ENCODE data around the gene RFWD3. TPM values are rescaled to one million over a fixed set of nuclear protein-coding genes. Genes with fewer than 3 reads are reported as not detected.
A peak's percentile ranks its signal among the peaks of the same experiment; 100 is the strongest.

Gene RFWD3
- total RNA-seq, 1 donor from 2014 or later, result 23.0 TPM

DNA sequence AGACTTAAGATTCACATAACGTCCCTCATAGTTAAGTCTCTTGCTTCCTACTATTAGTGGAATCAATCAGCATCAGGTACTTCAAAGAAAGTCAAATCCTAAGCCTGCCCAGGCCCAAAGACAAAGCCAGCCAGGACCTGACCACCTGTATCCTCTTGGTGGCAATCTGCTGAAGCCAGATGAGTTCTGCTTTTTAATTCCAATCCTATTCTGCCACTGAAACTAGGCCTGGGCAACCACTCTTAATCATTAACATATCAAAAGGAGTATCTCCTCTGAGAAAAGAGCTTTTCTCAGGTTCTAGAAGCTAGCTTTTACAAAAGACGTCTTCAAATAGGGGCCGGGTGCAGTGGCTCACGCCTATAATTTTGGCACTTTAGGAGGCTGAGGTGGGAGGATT, 44.7 kb downstream of the RFWD3 start:
- DNase-seq (ENCODE audit: low read depth in 2 of 2), result no peak

GRCh38 chr16:74617206-74617788, 49.4 kb downstream of the RFWD3 start:
- peak in 1 of 2 donors; percentile 54 for DNase-seq (ENCODE audit: low read depth in 2 of 2)

- DNase-seq (ENCODE audit: low read depth in 2 of 2), result no peak
Observed at GRCh38 chr16:74611721-74612120, 55.0 kb downstream of the RFWD3 start.

- DNase-seq (ENCODE audit: low read depth in 2 of 2), result no peak
Observed at GRCh38 chr16:74608944-74609343, 57.7 kb downstream of the RFWD3 start.

DNA sequence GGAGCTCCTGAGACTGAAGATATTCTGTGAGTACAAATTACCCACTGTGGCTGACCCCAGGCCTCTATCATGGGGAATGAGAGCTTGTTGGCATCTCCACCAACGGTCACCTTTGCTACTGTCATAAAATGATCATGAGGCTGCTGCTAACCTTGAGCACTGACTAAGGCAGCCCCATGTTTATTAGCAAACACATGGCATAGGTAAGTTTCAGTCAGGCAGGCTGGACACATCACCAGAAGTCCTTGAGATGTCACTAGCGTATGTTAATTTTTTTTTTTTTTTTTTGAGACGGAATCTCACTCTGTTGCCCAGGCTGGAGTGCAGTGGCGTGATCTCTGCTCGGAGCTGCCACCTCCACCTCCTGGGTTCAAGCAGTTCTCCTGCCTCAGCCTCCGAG, 58.3 kb downstream of the RFWD3 start:
- no peak for DNase-seq (ENCODE audit: low read depth in 2 of 2)

DNA sequence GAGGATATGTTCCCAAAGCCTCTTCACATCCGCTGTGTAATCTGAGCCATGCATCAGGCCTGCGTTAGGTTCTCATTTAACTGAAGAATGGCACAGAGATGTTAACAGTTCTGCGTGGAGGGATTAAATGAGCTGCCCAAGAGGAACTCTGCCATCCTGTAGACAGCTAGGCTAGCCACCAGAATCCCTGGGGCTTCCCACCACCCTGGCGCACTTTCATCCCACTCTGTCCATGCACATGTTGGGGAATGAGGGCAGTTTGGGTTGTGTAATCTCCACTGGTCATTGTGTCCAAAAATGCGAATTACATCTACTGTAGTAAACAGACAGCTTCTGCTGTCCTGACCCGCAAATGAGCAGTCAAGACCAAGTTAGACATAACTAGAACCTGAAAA, 58.7 kb downstream of the RFWD3 start:
- no peak for DNase-seq (ENCODE audit: low read depth in 2 of 2)

GRCh38 chr16:74607310-74607961, 59.2 kb downstream of the RFWD3 start:
- no peak for DNase-seq (ENCODE audit: low read depth in 2 of 2)

GRCh38 chr16:74606521-74607309, 60.0 kb downstream of the RFWD3 start, which contains the start of gene GLG1:
GLG1 (minus strand) TSS chr16:74607114; CDS start chr16:74607094, 20 bp downstream.
- DNase-seq (ENCODE audit: low read depth in 2 of 2), result peak; percentile 74 to 94

DNA sequence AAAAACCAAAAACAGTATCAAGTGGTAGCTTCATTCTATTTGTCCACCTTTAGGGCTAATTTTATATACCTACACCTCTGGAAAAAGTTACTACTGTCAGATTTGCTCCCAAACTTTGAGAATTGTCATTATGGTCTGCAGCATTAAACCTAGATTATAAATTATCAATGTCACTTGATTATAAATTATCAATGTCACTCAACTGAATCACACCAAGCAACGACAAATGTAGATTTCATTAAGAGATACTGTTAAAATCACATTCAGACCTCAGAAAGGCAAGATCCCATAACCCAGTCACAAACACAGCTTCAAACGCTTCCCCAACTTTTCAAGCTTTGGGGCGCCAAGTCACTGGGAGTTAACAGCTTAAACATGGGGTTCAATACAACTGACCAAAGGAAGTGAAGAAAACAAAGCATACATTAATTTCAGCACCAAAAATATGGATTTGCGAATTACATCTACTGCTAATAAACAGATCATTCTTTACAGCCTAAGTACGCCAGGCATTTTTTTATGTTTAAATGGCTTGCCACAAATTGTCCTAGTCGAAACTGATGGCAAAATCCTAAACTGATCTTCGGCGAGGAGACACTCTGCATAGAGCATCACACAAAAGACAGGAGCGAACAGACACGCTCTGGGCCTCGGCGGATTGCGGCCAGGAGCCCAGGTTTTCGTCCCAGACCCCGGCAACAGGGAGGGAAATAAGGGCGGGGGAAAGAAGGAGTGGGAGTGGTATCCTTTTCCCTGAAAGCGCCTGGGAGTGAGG, 60.7 kb downstream of the RFWD3 start:
- DNase-seq (ENCODE audit: low read depth in 2 of 2), result no peak

DNA sequence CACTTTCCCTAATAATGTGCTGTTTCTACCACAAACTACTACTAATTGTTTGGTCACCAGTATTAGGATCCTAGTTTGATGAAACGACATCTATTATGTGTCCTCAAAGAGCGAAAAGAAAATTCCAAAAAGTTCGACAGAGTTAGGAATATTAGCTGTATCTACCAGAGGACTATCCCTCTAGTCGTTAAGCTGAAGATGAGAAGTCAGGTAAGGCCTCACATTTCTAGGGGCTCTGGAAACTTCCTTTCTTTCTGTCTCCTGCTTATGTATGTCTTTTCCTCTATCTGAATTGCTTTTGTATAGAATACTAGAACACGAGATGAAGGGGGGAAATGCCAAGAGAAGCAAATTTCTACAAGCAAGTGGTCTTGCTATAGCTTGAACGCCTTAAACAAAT, 61.3 kb downstream of the RFWD3 start:
- DNase-seq (ENCODE audit: low read depth in 2 of 2), result no peak

DNA sequence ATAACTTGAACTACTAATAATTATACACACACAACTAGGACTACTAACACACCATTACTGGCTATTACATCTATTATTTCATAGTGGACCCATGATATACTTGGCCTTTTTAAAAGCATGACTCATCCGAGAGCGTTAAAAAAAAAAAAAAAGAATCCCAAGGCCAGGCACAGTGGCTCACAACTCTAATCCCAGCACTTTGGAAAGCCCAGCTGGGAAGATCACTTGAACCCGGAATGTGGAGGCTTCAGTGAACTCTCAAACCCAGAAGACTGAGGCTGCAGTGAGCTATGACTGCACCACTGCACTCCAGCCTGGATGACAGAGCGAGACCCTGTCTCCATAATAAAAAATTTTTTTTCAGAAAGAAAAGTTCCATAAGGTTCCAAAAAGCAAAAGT, 62.8 kb downstream of the RFWD3 start:
- peak in 1 of 2 donors; percentile 58 for DNase-seq (ENCODE audit: low read depth in 2 of 2)

- no peak for DNase-seq (ENCODE audit: low read depth in 2 of 2)
Observed at GRCh38 chr16:74601126-74601871, 65.4 kb downstream of the RFWD3 start.

GRCh38 chr16:74596586-74596985, 70.1 kb downstream of the RFWD3 start:
- no peak for DNase-seq (ENCODE audit: low read depth in 2 of 2)

DNA sequence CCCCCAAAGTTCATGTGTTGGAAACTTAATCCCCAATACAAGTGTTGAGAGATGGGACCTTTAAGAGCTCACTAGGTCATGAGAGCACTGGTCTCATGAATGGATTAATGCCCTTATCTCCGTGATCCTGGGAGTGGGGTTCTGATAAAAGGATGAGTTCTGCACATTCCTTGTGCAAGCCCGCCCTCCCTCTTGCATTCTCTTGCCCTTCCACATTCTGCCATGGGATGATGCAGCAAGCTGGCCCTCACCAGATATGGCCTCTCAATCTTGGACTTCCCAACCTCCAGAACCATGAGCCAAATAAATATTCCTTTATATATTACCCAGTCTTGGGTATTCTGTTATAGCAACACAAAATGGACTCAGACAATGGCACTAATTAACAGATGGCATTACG, 73.8 kb downstream of the RFWD3 start:
- no peak for DNase-seq (ENCODE audit: low read depth in 2 of 2)

- no peak for DNase-seq (ENCODE audit: low read depth in 2 of 2)
Observed at GRCh38 chr16:74591876-74592650, 74.6 kb downstream of the RFWD3 start.

- DNase-seq (ENCODE audit: low read depth in 2 of 2), result no peak
Observed at GRCh38 chr16:74586948-74587347, 79.7 kb downstream of the RFWD3 start.

DNA sequence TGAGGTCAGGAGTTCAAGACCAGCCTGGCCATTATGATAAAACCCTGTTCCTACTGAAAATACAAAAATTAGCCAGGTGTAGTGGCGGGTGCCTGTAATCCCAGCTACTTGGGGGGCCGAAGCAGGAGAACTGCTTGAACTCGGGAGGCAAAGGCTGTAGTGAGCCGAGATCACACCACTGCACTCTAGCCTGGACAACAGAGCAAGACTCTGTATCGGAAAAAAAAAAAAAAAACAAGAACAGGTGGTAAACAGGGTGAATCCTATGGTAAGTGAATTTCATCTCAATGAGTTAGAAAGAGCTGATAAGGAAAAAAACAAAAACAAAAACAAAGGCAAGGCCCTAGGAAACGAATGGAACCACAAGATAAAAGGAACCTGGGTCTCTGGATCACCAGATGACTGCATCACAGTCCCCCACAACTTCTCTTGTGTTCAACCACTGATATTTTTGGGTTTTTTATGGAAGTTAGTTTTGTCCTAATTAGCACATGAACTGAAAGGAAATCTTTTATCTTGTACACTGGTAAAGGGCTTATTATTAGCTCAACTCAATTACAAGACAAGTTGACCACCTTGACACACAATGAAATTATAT, 80.7 kb downstream of the RFWD3 start:
- no peak for DNase-seq (ENCODE audit: low read depth in 2 of 2)

DNA sequence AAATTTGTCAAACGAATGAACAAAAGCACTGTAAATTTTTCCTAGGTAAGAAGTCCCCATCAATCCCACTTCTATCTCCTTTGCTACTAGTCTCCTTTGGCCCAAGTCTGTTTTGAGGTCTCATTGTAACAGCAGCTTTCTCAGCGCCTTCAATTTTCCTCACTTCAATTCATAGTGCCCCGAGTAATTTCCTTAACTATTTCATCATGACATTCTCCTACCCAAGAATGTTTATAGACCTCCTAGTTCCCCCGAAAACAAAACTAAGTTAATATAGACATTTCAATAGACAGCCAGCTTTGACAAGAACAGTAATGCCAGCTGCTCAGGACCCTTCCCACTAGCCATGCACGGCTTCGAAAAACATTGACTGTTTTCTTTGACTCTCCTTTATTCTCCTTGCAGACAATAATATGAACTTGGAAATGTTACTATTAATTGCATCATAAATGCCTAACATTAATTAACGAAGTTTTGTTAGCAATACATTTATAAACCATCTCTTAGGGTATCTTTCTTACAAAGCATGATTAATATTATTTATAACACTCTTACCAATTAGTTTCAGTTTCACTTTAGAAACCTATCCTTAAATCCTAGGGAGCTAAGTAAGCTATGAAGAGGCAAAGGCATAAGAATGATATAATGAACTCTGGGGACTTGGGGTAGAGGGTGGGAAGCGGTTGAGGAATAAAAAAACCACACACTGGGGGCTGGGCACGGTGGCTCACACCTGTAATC, 82.6 kb downstream of the RFWD3 start:
- no peak for DNase-seq (ENCODE audit: low read depth in 2 of 2)

DNA sequence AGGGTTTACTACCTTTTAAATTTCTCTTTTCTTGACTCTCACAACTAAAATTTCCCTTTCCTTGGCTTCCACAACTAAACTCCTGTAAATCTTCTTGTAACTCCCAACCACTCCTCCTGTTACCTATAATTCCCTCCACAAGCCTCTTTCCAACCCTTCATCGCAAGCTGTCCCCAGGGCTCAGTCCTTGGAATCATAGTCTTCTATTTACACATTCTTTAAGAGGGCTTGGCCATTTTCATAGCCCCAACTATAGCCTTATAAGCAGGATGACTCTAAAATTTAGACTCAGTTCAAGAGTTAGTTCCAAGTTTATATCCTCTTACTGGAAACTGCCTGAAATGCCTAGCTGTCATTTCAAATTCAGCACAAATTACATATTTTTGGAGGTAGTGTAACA, 83.7 kb downstream of the RFWD3 start:
- DNase-seq (ENCODE audit: low read depth in 2 of 2), result no peak
